ENCODE results near the gene SSC5D.

DNA sequence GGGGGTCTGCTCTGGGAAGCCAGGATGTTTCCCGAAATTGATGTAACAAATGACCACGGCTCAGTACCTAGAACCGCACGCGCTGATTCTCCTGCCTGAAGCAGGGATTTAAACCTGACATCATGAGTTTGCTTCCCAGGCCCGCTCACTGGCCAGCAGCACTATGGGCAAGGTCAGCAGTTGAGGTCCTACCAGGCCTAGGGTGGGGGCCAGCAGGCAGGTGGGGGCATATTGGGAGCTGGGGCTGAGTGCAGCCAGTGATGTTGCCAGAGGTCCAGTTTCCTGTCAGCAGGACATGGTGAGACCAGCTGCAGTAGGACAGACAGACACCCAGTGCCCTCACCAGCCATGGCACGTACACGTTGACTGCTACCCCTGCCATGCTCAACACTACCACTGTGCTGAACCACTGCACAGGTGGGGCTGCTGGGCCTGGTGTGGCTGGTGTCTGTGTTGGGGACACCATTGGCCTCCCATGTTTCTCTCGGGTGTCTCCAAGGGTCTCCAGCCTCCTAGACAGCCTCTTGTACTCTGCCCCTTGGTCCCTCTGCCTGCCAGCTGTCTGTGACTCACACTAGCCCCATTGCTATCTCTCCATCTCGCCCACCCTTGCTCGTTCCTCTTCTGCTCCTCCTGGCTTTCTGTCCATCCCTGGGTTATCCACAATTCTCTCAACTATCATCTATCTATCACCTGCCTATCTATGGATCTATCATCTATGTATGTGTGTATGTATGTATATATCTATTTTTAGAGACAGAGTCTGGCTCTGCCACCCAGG lies 22.6 kb upstream of the SSC5D start:
- TF ChIP-seq ZNF274 (IDR thresholded peaks at IDR 0.05; ENCODE audit: low read depth, low read length) (no peak), YY1 (IDR thresholded peaks at IDR 0.05; ENCODE audit: insufficient read depth, insufficient read length) (no peak)

Data from NT2/D1 (cell line).